HG03175 (cell line): Measurements from ENCODE around the gene OR5A1.

ENCODE experiments used
- ATAC-seq: cut with Tn5 transposase; IDR thresholded peaks from one replicate; pipeline ENCODE4 v1.9.1; 2021; ENCODE audit warnings: mild to moderate bottlenecking, moderate library complexity; ENCODE audit not compliant: unreplicated experiment

The OR5A1 gene

DNA sequence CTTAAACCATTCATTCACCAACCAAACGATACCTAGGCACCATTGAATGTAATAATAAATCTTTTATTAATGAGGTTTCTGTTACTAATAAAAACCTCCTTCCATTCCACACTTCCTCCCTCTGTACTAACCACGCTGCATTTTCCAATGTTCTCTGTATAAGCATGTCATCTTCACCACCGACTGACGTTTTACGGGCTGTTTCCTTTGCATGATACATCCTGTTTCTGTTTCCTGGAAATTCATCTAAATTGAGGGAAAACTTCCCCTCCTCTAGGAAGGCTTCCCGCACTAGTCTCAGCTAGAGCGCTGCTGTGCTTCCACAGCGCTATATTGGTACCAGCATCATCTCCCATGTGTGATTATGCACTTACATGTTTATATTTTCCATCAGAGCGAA, 38.9 kb downstream of the OR5A1 start:
- ATAC-seq: no peak

DNA sequence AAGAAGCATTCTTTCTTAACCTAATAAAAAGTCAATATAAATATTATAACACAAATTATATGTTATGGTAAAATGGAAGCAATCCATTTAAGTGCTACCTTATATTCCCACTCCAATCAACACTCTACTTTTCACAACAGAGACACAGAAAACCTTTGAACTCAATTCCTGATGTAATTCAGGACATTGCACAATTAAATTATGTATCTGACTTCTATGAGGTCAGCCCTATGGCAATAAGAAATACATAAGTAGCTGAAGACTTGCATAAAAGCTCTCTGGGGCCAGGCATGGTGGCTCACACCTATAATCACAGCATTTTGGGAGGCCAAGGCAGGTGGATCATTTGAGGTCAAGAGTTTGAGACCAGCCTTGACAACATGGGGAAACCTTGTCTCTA, 43.6 kb downstream of the OR5A1 start:
- no peak for ATAC-seq

- no peak for ATAC-seq
Observed at GRCh38 chr11:59480359-59480758, 44.1 kb downstream of the OR5A1 start.
